ENCODE results near the gene EMILIN3.
A peak's percentile ranks its signal among the peaks of the same experiment; 100 is the strongest.

EMILIN3 gene

GRCh38 chr20:41344938-41345728, 21.5 kb downstream of the EMILIN3 start:
- no peaks in the 10 kb centered on the region for H3K9me3 ChIP-seq (ENCODE audit: insufficient read depth, low read length)
- H3K27me3 ChIP-seq (ENCODE audit: insufficient read depth, insufficient read length): no peaks in the 10 kb centered on the region
- no peak overlapping the region for H3K4me3 ChIP-seq (ENCODE audit: insufficient read length, low read depth)
- TF ChIP-seq SUZ12 (IDR thresholded peaks at IDR 0.05; ENCODE audit: extremely low read depth, insufficient read depth, insufficient read length) (no peak), YY1 (IDR thresholded peaks at IDR 0.05; ENCODE audit: insufficient read depth, insufficient read length) (no peak), ZNF274 (IDR thresholded peaks at IDR 0.05; ENCODE audit: low read depth, low read length) (no peak)
- peaks cover 27% of the 10 kb centered on the region for H3K36me3 ChIP-seq (ENCODE audit: insufficient read depth, insufficient read length, low read length)
- H3K4me1 ChIP-seq (ENCODE audit: insufficient read depth, insufficient read length): peaks cover 11% of the 10 kb centered on the region
- no peak overlapping the region for H3K9ac ChIP-seq (ENCODE audit: insufficient read length, low read depth)
- no peak for DNase-seq (ENCODE audit: low read depth, low spot score)

- TF ChIP-seq YY1 (IDR thresholded peaks at IDR 0.05; ENCODE audit: insufficient read depth, insufficient read length) (no peak), ZNF274 (IDR thresholded peaks at IDR 0.05; ENCODE audit: low read depth, low read length) (no peak), SUZ12 (IDR thresholded peaks at IDR 0.05; ENCODE audit: extremely low read depth, insufficient read depth, insufficient read length) (no peak)
- Histone ChIP-seq H3K4me1 (ENCODE audit: insufficient read depth, insufficient read length) (peaks cover 11% of the 10 kb centered on the region), H3K27me3 (ENCODE audit: insufficient read depth, insufficient read length) (peaks cover 5% of the 10 kb centered on the region), H3K36me3 (ENCODE audit: insufficient read depth, insufficient read length, low read length) (peaks cover 21% of the 10 kb centered on the region), H3K4me3 (ENCODE audit: insufficient read length, low read depth) (no peak overlapping the region), H3K9me3 (ENCODE audit: insufficient read depth, low read length) (no peaks in the 10 kb centered on the region), H3K9ac (ENCODE audit: insufficient read length, low read depth) (no peak overlapping the region)
- DNase-seq (ENCODE audit: low read depth, low spot score): no peak
These were observed 22.1 kb downstream of the EMILIN3 start for GRCh38 chr20:41344477-41344876.

- Histone ChIP-seq H3K27me3 (ENCODE audit: insufficient read depth, insufficient read length) (peaks cover 12% of the 10 kb centered on the region), H3K4me3 (ENCODE audit: insufficient read length, low read depth) (no peak overlapping the region), H3K36me3 (ENCODE audit: insufficient read depth, insufficient read length, low read length) (peaks cover 11% of the 10 kb centered on the region), H3K9ac (ENCODE audit: insufficient read length, low read depth) (no peak overlapping the region), H3K9me3 (ENCODE audit: insufficient read depth, low read length) (no peaks in the 10 kb centered on the region), H3K4me1 (ENCODE audit: insufficient read depth, insufficient read length) (peaks cover 11% of the 10 kb centered on the region)
- no peak for DNase-seq (ENCODE audit: low read depth, low spot score)
- no peak for TF ChIP-seq SUZ12 (IDR thresholded peaks at IDR 0.05; ENCODE audit: extremely low read depth, insufficient read depth, insufficient read length)
- no peak for TF ChIP-seq ZNF274 (IDR thresholded peaks at IDR 0.05; ENCODE audit: low read depth, low read length)
- TF ChIP-seq YY1 (IDR thresholded peaks at IDR 0.05; ENCODE audit: insufficient read depth, insufficient read length): no peak
These were observed 23.8 kb downstream of the EMILIN3 start for GRCh38 chr20:41342474-41343464.

GRCh38 chr20:41340327-41341055, 26.1 kb downstream of the EMILIN3 start, which contains the start of gene LPIN3:
LPIN3 (plus strand) TSS chr20:41340821; CDS start chr20:41345804, 4,983 bp downstream.
- no peaks in the 10 kb centered on the region for H3K9me3 ChIP-seq (ENCODE audit: insufficient read depth, low read length)
- peak within 1 kb of the TSS; percentile 39 for H3K4me3 ChIP-seq (ENCODE audit: insufficient read length, low read depth)
- peaks cover 6% of the 10 kb centered on the region for H3K4me1 ChIP-seq (ENCODE audit: insufficient read depth, insufficient read length)
- no peak for TF ChIP-seq YY1 (IDR thresholded peaks at IDR 0.05; ENCODE audit: insufficient read depth, insufficient read length)
- TF ChIP-seq SUZ12 (IDR thresholded peaks at IDR 0.05; ENCODE audit: extremely low read depth, insufficient read depth, insufficient read length): no peak
- no peak for TF ChIP-seq ZNF274 (IDR thresholded peaks at IDR 0.05; ENCODE audit: low read depth, low read length)
- peaks cover 12% of the 10 kb centered on the region for H3K27me3 ChIP-seq (ENCODE audit: insufficient read depth, insufficient read length)
- no peaks in the 10 kb centered on the region for H3K36me3 ChIP-seq (ENCODE audit: insufficient read depth, insufficient read length, low read length)
- peak within 1 kb of the TSS; percentile 77 for H3K9ac ChIP-seq (ENCODE audit: insufficient read length, low read depth)
- peak; percentile 88 for DNase-seq (ENCODE audit: low read depth, low spot score)

- H3K36me3 ChIP-seq (ENCODE audit: insufficient read depth, insufficient read length, low read length): no peaks in the 10 kb centered on the region
- H3K9ac ChIP-seq (ENCODE audit: insufficient read length, low read depth): peak overlapping the region; percentile 39
- TF ChIP-seq SUZ12 (IDR thresholded peaks at IDR 0.05; ENCODE audit: extremely low read depth, insufficient read depth, insufficient read length) (no peak), YY1 (IDR thresholded peaks at IDR 0.05; ENCODE audit: insufficient read depth, insufficient read length) (no peak), ZNF274 (IDR thresholded peaks at IDR 0.05; ENCODE audit: low read depth, low read length) (no peak)
- H3K27me3 ChIP-seq (ENCODE audit: insufficient read depth, insufficient read length): peaks cover 12% of the 10 kb centered on the region
- DNase-seq (ENCODE audit: low read depth, low spot score): peak; percentile 62
- peak overlapping the region; percentile 21 for H3K4me3 ChIP-seq (ENCODE audit: insufficient read length, low read depth)
- H3K9me3 ChIP-seq (ENCODE audit: insufficient read depth, low read length): no peaks in the 10 kb centered on the region
- H3K4me1 ChIP-seq (ENCODE audit: insufficient read depth, insufficient read length): peaks cover 10% of the 10 kb centered on the region
These were observed 26.7 kb downstream of the EMILIN3 start for GRCh38 chr20:41339957-41340326.

GRCh38 chr20:41336711-41337492, 29.7 kb downstream of the EMILIN3 start:
- no peak overlapping the region for H3K4me3 ChIP-seq (ENCODE audit: insufficient read length, low read depth)
- TF ChIP-seq ZNF274 (IDR thresholded peaks at IDR 0.05; ENCODE audit: low read depth, low read length): no peak
- TF ChIP-seq SUZ12 (IDR thresholded peaks at IDR 0.05; ENCODE audit: extremely low read depth, insufficient read depth, insufficient read length): no peak
- no peak for TF ChIP-seq YY1 (IDR thresholded peaks at IDR 0.05; ENCODE audit: insufficient read depth, insufficient read length)
- no peaks in the 10 kb centered on the region for H3K9me3 ChIP-seq (ENCODE audit: insufficient read depth, low read length)
- H3K4me1 ChIP-seq (ENCODE audit: insufficient read depth, insufficient read length): peaks cover 10% of the 10 kb centered on the region
- no peak overlapping the region for H3K9ac ChIP-seq (ENCODE audit: insufficient read length, low read depth)
- DNase-seq (ENCODE audit: low read depth, low spot score): no peak
- no peaks in the 10 kb centered on the region for H3K36me3 ChIP-seq (ENCODE audit: insufficient read depth, insufficient read length, low read length)
- H3K27me3 ChIP-seq (ENCODE audit: insufficient read depth, insufficient read length): peaks cover 12% of the 10 kb centered on the region
